HepG2 (cell line): ENCODE data around the gene MORF4L1. TPM values are rescaled to one million over a fixed set of nuclear protein-coding genes. Genes with fewer than 3 reads are reported as not detected.

Experiments
- ATAC-seq: fragments of 200-7000 bp; cut with Tn5 transposase; 3 replicates; pipeline ENCODE4 v1.9.1; 2020; ENCODE audit warnings: mild to moderate bottlenecking, moderate library complexity
- BruUV-seq: library from RNA; stranded (reverse); fragments of 400-500 nt; replicated peaks from 2 replicates; lab custom pipeline; 2021; lab: Mats Ljungman, UMichigan
- CTCF ChIA-PET: fragments of 300-600 bp; formaldehyde crosslinking; extraction: SDS; loops from one replicate; lab custom pipeline; 2021; ENCODE audit warnings: low total read pairs, inconsistent platforms, low intra/inter-chr PET ratio; lab: Yijun Ruan, JAX
- POLR2A ChIA-PET: fragments of 350-600 bp; sonication (Branson Sonifier 250); formaldehyde crosslinking; loops from one replicate; lab custom pipeline; 2020; ENCODE audit warnings: antibody characterized with exemption, inconsistent platforms; lab: Yijun Ruan, JAX
- DNase-seq: peaks from one replicate; pipeline ENCODE4 v3.0.0-alpha.2; 2015; ENCODE audit warnings: low spot score
- FAIRE-seq: peaks from 3 replicates; lab custom pipeline; 2011; peaks lifted over from hg19 to GRCh38; lab: Jason Lieb, UNC
- H2AFZ ChIP-seq: one replicate; pipeline ENCODE4 v1.6.1; 2011; ENCODE audit warnings: low read length, inconsistent platforms
- H3K27ac ChIP-seq: fragments of 300-600 bp; 3 replicates; pipeline ENCODE4 v1.8.0; 2011; ENCODE audit warnings: mixed run types, mild to moderate bottlenecking, mixed read lengths, low read length, inconsistent platforms; ENCODE audit not compliant: insufficient read depth; ENCODE audit errors: extremely low read length
- H3K27me3 ChIP-seq, 2 experiments: fragments of 200-600 bp in 1 of 2; 2 replicates in 1 of 2; 3 replicates in 1 of 2; pipeline versions ENCODE4 v1.6.0 to v1.8.0; 2011; ENCODE audit warnings: low read length in 2 of 2, mild to moderate bottlenecking in 2 of 2, moderate library complexity in 2 of 2, inconsistent platforms in 1 of 2; ENCODE audit not compliant: insufficient read depth in 2 of 2, control insufficient read depth in 1 of 2
- H3K36me3 ChIP-seq, 2 experiments: fragments of 200-600 bp in 1 of 2; replicated peaks in 1 of 2; 2 replicates in 1 of 2; 3 replicates in 1 of 2; pipeline versions ENCODE4 v1.5.1 to v1.8.0; 2011; ENCODE audit warnings: low read length in 2 of 2, inconsistent platforms in 1 of 2; ENCODE audit not compliant: insufficient read depth in 2 of 2, control insufficient read depth in 1 of 2
- H3K4me1 ChIP-seq: 2 replicates; pipeline ENCODE4 v1.5.1; 2012; ENCODE audit warnings: low read length, inconsistent platforms; ENCODE audit not compliant: insufficient read depth
- H3K4me2 ChIP-seq: 2 replicates; pipeline ENCODE4 v1.6.0; 2011; ENCODE audit warnings: low read depth, low read length, inconsistent platforms
- H3K4me3 ChIP-seq, 3 experiments: fragments of 200-600 bp in 1 of 3; sonication (generic), shearing (Covaris generic) in 1 of 3; replicated peaks in 1 of 3; 2 replicates each; pipeline ENCODE4 v1.5.1; 2011 to 2016; ENCODE audit warnings: low read length in 3 of 3, inconsistent platforms in 2 of 3, low read depth in 2 of 3, mild to moderate bottlenecking in 2 of 3, control low read depth in 1 of 3, mixed read lengths in 1 of 3; ENCODE audit not compliant: insufficient read depth in 1 of 3
- H3K79me2 ChIP-seq: one replicate; pipeline ENCODE4 v1.6.1; 2011; ENCODE audit warnings: low read length, inconsistent platforms; ENCODE audit not compliant: insufficient read depth
- H3K9ac ChIP-seq: 2 replicates; pipeline ENCODE4 v1.6.0; 2011; ENCODE audit warnings: mild to moderate bottlenecking, low read depth, low read length, inconsistent platforms; ENCODE audit not compliant: insufficient read depth
- H3K9me3 ChIP-seq: 2 replicates; pipeline ENCODE4 v1.5.1; 2012; ENCODE audit warnings: mild to moderate bottlenecking, low read length
- H4K20me1 ChIP-seq: 2 replicates; pipeline ENCODE4 v1.6.0; 2011; ENCODE audit warnings: inconsistent platforms, mild to moderate bottlenecking, low read length, moderate library complexity; ENCODE audit not compliant: insufficient read depth
- ATF7-NPFF ChIP-seq: sonication (generic); formaldehyde crosslinking; IDR thresholded peaks from 2 replicates; pipeline ENCODE4 v1.8.1; 2023; ENCODE audit warnings: mild to moderate bottlenecking, low read depth, missing genetic modification reagents, moderate library complexity
- ATM ChIP-seq: fragments of 450-650 bp; IDR thresholded peaks from 2 replicates; pipeline ENCODE4 v1.7.1; 2017; ENCODE audit warnings: mild to moderate bottlenecking, borderline replicate concordance
- CREM ChIP-seq, 2 experiments: sonication (generic) in 1 of 2; formaldehyde crosslinking in 1 of 2; IDR thresholded peaks; 2 replicates each; pipeline versions ENCODE4 v1.4.0 to v1.6.1; 2016 to 2020; ENCODE audit warnings: antibody characterized with exemption in 1 of 2, mild to moderate bottlenecking in 1 of 2, missing genetic modification reagents in 1 of 2
- FOXA1 ChIP-seq, 2 experiments: fragments of 450-650 bp in 1 of 2; sonication (generic) in 1 of 2; formaldehyde crosslinking in 1 of 2; IDR thresholded peaks; 2 replicates each; pipeline versions ENCODE4 v1.4.0 to v1.6.1; 2016 to 2020; ENCODE audit warnings: missing genetic modification reagents in 1 of 2
- FOXO1 ChIP-seq: sonication (generic); formaldehyde crosslinking; IDR thresholded peaks from 2 replicates; pipeline ENCODE4 v1.4.0; 2020; ENCODE audit warnings: missing genetic modification reagents
- HNRNPK ChIP-seq: fragments of 200-400 bp; formaldehyde crosslinking; IDR thresholded peaks from 2 replicates; pipeline ENCODE4 v1.6.1; 2018; ENCODE audit warnings: low read length, low read depth, moderate library complexity, mild to moderate bottlenecking; ENCODE audit not compliant: poor library complexity, severe bottlenecking
- HOXD1 ChIP-seq: sonication (generic); formaldehyde crosslinking; IDR thresholded peaks from 2 replicates; pipeline ENCODE4 v1.5.0; 2020; ENCODE audit warnings: missing genetic modification reagents
- NBN ChIP-seq: fragments of 450-650 bp; conservative IDR thresholded peaks from 2 replicates; pipeline ENCODE4 v1.6.1; 2017
- POLR2A ChIP-seq, 2 experiments: IDR thresholded peaks; 2 replicates each; pipeline ENCODE4 v1.6.1; 2011; ENCODE audit warnings: low read depth in 2 of 2, low read length in 2 of 2, mild to moderate bottlenecking in 1 of 2, moderate library complexity in 1 of 2; ENCODE audit not compliant: insufficient read depth in 1 of 2
- TAF1 ChIP-seq: sonication (generic); formaldehyde crosslinking; IDR thresholded peaks from 2 replicates; pipeline ENCODE4 v1.4.0; 2020; ENCODE audit warnings: missing genetic modification reagents
- ZFYVE20 ChIP-seq: sonication (generic); formaldehyde crosslinking; IDR thresholded peaks from 2 replicates; pipeline ENCODE4 v1.8.0; 2023; ENCODE audit warnings: low read depth, mild to moderate bottlenecking, moderate library complexity, missing genetic modification reagents, borderline replicate concordance
- ZNF234 ChIP-seq: sonication (generic); formaldehyde crosslinking; conservative IDR thresholded peaks from 2 replicates; pipeline ENCODE4 v1.5.1; 2020; ENCODE audit warnings: mild to moderate bottlenecking, missing genetic modification reagents
- ZNF354B ChIP-seq: sonication (generic); formaldehyde crosslinking; IDR thresholded peaks from 2 replicates; pipeline ENCODE4 v1.8.0; 2022; ENCODE audit warnings: mild to moderate bottlenecking, missing genetic modification reagents
- ZNF563 ChIP-seq: sonication (generic); formaldehyde crosslinking; IDR thresholded peaks from 2 replicates; pipeline ENCODE4 v1.8.0; 2022; ENCODE audit warnings: mild to moderate bottlenecking, moderate library complexity, missing genetic modification reagents
- WGBS: methylation state at CpG from one replicate; pipeline ENCODE4 v1.1.6; 2017; ENCODE audit warnings: low lambda C conversion rate; 5-methylcytosine and 5-hydroxymethylcytosine counted together
- in situ Hi-C: cut with HindIII; loops from 2 replicates; pipeline ENCODE4 v1.10.0; 2017; ENCODE audit warnings: low pct_unique_long_range_greater_than_20kb; ENCODE audit not compliant: extremely low pct_ligation_motif_present
- intact Hi-C: fragments of 100-400 bp; cut with micrococcal nuclease; formaldehyde crosslinking; loops from one replicate; pipeline ENCODE4 v1.10.0; 2022; ENCODE audit not compliant: unreplicated experiment
- polyA plus RNA-seq, 8 experiments: library from polyadenylated mRNA; depleted of rRNA in 3 of 8; stranded (reverse) in 7 of 8; unstranded in 1 of 8; fragments of >200 nt; fragmentation: Illumina TruSeq in 4 of 8; extraction: Trizol in 4 of 8; gene quantifications; 2 replicates each; pipeline versions ENCODE4 v1.2.1 to v1.2.3, GENCODE V29; 2011 to 2016; ENCODE audit warnings: low read depth in 4 of 8, missing spikeins in 1 of 8, mixed read lengths in 1 of 8; ENCODE audit not compliant: insufficient read depth in 1 of 8
- total RNA-seq, 5 experiments: library from RNA; depleted of rRNA; stranded (reverse); fragments of >200 nt; fragmentation: Illumina TruSeq; extraction: Trizol; gene quantifications; 2 replicates each; pipeline ENCODE4 v1.2.3, GENCODE V29; 2016; ENCODE audit warnings: low read depth in 1 of 5
- TF ChIP-seq, protein P1 (sequence below): sonication (generic); formaldehyde crosslinking; IDR thresholded peaks from 2 replicates; pipeline ENCODE4 v1.4.0; 2020; ENCODE audit warnings: mild to moderate bottlenecking, missing genetic modification reagents
- TF ChIP-seq, protein P2 (sequence below): sonication (generic); formaldehyde crosslinking; IDR thresholded peaks from 2 replicates; pipeline ENCODE4 v1.4.0; 2020; ENCODE audit warnings: low read depth, mild to moderate bottlenecking, missing genetic modification reagents

Gene MORF4L1
- total and polyA plus RNA-seq, 2 of the 13 experiments (the other 11 are each of a cell fraction or from before 2014, with no cell fraction given), result 218 to 219 TPM

GRCh38 chr15:78889000-78889399 is 16.3 kb downstream of the MORF4L1 start:
- no TSS peak for BruUV-seq
- Histone ChIP-seq H3K27ac (no peak overlapping the region), H3K36me3 (peaks cover 23 to 89% of the 10 kb centered on the region in 2 experiments), H3K9ac (no peak overlapping the region), H4K20me1 (peaks cover 49% of the 10 kb centered on the region), H3K9me3 (no peaks in the 10 kb centered on the region), H3K4me1 (peaks cover 24% of the 10 kb centered on the region), H3K79me2 (peaks cover 59% of the 10 kb centered on the region), H2AFZ (no peak overlapping the region), H3K27me3 (no peaks in the 10 kb centered on the region), H3K4me2 (no peak overlapping the region), H3K4me3 (no peak overlapping the region)
- FAIRE-seq (no peak), DNase-seq (no peak), ATAC-seq (no peak)
- in situ Hi-C loops, result no loop called here
- ChIA-PET POLR2A (interaction anchor here (1.2 kb wide), 1 partner anchor 15 kb away, joined by 3 read pairs; no protein-coding TSS in a partner anchor), CTCF (no interaction called here)
- 96% methylated on average over 4 of the region's 4 CpGs for WGBS
- intact Hi-C loops, result no loop called here
- TF ChIP-seq HOXD1 (no peak), CREM (IDR thresholded peaks at IDR 0.05) (no peak), CREM (CRISPR knock-in tag; IDR thresholded peaks at IDR 0.05) (no peak), ZNF563 (CRISPR knock-in tag) (no peak), ATM (no peak), FOXA1 (IDR thresholded peaks at IDR 0.05) (no peak), FOXA1 (CRISPR knock-in tag; IDR thresholded peaks at IDR 0.05) (no peak), NBN (no peak), TAF1 (CRISPR knock-in tag) (no peak), ZNF234 (no peak), ATF7-NPFF (CRISPR knock-in tag) (no peak), FOXO1 (no peak), HNRNPK (no peak), ZNF354B (no peak), POLR2A (IDR thresholded peaks at IDR 0.05; ENCODE audit: insufficient read depth in 1 of 2, low read depth in 2 of 2, low read length in 2 of 2) (no peak), ZFYVE20 (no peak)
- TF ChIP-seq, protein P1, sequence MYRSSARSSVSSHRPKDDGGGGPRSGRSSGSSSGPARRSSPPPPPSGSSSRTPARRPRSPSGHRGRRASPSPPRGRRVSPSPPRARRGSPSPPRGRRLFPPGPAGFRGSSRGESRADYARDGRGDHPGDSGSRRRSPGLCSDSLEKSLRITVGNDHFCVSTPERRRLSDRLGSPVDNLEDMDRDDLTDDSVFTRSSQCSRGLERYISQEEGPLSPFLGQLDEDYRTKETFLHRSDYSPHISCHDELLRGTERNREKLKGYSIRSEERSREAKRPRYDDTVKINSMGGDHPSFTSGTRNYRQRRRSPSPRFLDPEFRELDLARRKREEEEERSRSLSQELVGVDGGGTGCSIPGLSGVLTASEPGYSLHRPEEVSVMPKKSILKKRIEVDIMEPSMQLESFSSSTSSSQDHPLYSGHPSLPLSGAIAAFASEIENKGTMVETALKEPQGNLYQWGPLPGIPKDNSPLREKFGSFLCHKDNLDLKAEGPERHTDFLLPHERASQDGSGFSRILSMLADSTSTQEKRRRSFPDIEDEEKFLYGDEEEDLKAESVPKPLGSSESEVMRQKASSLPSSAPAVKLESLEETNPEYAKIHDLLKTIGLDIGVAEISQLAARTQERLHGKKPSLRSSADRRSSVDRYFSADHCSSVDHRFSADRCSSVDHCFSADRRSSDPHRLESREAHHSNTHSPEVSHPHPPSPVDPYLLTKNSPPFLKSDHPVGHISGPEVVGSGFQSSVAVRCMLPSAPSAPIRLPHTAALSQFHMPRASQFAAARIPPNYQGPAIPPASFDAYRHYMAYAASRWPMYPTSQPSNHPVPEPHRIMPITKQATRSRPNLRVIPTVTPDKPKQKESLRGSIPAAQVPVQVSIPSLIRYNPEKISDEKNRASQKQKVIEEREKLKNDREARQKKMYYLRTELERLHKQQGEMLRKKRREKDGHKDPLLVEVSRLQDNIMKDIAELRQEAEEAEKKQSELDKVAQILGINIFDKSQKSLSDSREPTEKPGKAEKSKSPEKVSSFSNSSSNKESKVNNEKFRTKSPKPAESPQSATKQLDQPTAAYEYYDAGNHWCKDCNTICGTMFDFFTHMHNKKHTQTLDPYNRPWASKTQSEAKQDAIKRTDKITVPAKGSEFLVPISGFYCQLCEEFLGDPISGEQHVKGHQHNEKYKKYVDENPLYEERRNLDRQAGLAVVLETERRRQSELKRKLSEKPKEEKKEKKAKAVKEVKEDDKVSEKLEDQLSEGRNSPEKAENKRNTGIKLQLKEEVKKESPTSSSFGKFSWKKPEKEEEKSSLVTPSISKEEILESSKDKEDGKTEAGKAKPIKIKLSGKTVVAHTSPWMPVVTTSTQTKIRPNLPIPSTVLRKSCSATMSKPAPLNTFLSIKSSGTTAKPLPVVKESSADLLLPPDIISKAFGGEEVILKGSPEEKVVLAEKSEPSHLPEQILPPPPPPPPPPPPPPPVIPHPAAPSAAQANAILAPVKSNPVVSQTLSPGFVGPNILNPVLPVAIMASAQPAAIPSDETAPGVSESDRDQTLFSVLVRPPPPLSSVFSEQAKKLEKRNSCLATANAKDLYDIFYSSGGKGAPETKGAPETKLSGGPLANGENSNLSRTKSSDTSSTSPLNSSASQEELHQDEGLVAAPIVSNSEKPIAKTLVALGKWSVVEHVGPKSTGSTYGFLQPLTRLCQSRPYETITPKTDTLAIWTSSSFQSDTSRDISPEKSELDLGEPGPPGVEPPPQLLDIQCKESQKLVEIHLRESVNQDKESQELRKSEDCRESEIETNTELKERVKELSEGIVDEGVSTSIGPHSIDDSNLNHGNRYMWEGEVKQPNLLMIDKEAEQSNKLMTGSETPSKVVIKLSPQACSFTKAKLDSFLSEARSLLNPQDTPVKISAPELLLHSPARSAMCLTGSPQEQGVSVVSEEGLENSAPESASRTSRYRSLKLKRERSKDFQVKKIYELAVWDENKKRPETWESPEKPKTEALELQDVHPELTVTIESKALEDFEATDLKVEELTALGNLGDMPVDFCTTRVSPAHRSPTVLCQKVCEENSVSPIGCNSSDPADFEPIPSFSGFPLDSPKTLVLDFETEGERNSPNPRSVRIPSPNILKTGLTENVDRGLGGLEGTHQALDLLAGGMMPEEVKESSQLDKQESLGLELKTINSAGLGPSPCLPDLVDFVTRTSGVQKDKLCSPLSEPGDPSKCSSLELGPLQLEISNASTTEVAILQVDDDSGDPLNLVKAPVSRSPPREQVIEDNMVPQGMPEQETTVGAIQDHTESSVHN (CRISPR knock-in tag), result no peak
- TF ChIP-seq, protein P2, sequence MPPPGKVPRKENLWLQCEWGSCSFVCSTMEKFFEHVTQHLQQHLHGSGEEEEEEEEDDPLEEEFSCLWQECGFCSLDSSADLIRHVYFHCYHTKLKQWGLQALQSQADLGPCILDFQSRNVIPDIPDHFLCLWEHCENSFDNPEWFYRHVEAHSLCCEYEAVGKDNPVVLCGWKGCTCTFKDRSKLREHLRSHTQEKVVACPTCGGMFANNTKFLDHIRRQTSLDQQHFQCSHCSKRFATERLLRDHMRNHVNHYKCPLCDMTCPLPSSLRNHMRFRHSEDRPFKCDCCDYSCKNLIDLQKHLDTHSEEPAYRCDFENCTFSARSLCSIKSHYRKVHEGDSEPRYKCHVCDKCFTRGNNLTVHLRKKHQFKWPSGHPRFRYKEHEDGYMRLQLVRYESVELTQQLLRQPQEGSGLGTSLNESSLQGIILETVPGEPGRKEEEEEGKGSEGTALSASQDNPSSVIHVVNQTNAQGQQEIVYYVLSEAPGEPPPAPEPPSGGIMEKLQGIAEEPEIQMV (CRISPR knock-in tag), result no peak
